Activated CD4-positive, CD25-positive, alpha-beta regulatory T cell treated with anti-CD3 and anti-CD28 coated beads, Interleukin-2, amount 50 U/mL, for 72 hours (primary cell): Measurements from ENCODE around the gene DMPK.
"Not testable (repeated sequence)": the region's sequence is repeated elsewhere in the genome, so short reads cannot be mapped to it uniquely, and the experiment has no call there.

ENCODE experiments used
- DNase-seq: peaks from one replicate; pipeline ENCODE4 v3.0.0; 2021

DMPK gene

DNA sequence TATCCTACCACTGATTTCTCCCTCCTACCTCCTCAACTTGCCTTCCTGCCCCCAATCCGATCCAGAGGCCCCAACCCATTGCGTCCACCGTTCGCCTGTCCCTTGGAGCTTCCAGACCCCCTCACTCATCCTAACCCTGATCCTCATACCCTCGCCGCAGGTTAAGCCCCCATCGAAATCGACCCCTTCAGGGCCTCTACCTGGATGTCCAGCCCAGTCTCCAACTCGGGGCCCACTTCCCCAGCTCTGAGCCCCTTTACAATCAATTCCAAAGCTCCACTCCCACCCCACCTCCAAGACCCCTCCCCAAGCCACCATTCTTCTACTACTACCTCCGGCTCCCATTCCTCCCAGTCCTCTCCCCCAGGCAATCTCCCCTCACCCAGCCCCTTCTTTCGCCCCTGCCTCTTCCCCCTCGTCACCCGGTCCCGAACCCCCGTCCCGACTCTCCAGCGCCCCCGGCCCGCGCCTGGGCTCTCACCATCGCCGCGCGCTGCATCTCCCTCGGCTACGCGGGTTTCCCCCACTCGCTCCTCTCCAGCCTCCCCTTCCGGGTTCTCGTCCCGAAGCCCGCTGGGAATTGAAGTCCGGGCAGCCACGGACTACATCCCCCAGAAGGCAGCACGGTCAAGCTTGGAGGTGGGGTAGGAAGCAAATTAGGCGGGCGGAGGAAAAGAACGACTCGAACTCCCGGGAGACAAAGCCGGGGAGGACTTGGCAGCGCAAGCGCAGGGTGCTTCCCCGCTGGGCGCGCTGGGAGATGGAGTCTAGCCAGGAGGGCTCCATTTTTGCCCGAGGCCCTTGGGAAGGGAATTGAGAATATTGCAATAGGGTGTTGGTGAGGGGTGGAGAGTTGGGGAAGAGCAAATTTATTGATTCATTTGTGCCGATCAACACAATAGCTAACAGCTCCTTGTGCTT, 51.7 kb downstream of the DMPK start, which contains the start of gene FBXO46:
Gene FBXO46 (minus strand): TSS at position 529 of the 921 bp plus-strand sequence. CDS start 17,401 bp downstream, outside the sequence.
- DNase-seq: peak; percentile 86

- no peak for DNase-seq
Measured at GRCh38 chr19:45729800-45730290, 52.4 kb downstream of the DMPK start.

GRCh38 chr19:45728683-45729082, 53.6 kb downstream of the DMPK start:
- not testable (repeated sequence) for DNase-seq

GRCh38 chr19:45720065-45720464, 62.2 kb downstream of the DMPK start:
- DNase-seq: not testable (repeated sequence)
